ENCODE data around the gene GABRD. TPM values are rescaled to one million over a fixed set of nuclear protein-coding genes. Genes with fewer than 3 reads are reported as not detected.

GABRD gene
- polyA plus RNA-seq, 1 experiment, result not detected

DNA sequence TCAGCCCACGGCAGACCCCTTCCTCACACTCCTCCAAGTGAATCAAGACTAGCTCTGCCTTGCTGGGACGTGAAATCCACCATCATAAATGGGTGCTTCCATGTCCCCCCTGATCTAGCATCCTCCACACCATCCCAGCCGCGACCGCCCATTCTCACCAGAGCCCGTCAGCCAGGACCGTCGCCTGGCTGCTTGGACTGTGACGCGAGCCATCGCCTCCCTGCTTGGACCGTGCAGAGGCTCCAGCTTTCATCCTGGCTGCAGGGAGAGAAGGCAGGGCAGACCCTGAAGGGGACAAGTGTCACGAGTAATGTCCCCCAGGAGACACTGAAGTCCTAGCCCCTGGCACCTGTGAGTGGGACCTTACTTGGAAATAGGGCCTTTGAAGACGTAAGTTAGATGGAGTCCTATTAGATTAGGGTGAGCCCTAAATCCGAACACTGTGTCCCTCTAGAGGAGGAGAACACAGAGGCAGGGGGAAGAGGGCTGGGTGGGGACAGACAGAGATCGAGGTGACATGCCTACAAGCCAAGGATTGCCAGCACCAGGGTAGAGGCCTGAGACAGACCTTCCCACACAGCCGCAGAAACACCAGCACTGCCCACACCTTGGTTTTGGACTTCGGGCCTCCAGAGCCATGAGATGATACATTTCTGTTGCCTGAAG is 18.3 kb downstream of the GABRD start:
- DNase-seq (ENCODE audit: low read depth), result no peak
- H3K4me3 ChIP-seq (ENCODE audit: low read depth, low read length), result no peak overlapping the region
- ChIA-PET CTCF (no interaction called here), POLR2A (no interaction called here)
- H3K36me3 ChIP-seq (ENCODE audit: control insufficient read depth, insufficient read depth, low read length), result no peaks in the 10 kb centered on the region
- TF ChIP-seq, protein P1, sequence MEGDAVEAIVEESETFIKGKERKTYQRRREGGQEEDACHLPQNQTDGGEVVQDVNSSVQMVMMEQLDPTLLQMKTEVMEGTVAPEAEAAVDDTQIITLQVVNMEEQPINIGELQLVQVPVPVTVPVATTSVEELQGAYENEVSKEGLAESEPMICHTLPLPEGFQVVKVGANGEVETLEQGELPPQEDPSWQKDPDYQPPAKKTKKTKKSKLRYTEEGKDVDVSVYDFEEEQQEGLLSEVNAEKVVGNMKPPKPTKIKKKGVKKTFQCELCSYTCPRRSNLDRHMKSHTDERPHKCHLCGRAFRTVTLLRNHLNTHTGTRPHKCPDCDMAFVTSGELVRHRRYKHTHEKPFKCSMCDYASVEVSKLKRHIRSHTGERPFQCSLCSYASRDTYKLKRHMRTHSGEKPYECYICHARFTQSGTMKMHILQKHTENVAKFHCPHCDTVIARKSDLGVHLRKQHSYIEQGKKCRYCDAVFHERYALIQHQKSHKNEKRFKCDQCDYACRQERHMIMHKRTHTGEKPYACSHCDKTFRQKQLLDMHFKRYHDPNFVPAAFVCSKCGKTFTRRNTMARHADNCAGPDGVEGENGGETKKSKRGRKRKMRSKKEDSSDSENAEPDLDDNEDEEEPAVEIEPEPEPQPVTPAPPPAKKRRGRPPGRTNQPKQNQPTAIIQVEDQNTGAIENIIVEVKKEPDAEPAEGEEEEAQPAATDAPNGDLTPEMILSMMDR (IDR thresholded peaks at IDR 0.05; ENCODE audit: insufficient read depth, low read depth, low read length), result no peak
- peaks cover 6% of the 10 kb centered on the region for H3K27me3 ChIP-seq (ENCODE audit: control insufficient read depth, insufficient read depth, low read length)

DNA sequence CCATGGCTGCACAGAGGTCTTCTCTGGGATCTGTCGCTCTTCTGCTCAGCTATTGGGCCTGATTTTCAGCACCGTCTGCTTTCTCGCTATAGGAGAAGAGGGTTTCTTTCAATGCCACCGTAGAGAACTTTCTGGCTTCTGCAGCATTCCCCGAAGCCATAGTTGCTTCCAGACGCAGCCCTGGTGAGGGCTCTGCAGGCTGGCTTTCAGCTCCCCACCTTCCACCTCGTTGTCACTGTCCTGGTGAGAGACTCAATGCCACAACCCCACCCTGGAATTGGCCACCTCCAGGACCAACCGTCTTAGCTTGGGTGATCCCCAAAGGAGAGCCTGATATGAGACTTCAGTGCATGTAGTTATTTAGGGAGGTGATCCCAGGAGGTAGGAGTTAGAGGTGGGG is 19.1 kb downstream of the GABRD start:
- DNase-seq (ENCODE audit: low read depth), result no peak
- H3K27me3 ChIP-seq (ENCODE audit: control insufficient read depth, insufficient read depth, low read length), result peaks cover 4% of the 10 kb centered on the region
- ChIA-PET POLR2A (no interaction called here), CTCF (no interaction called here)
- no peaks in the 10 kb centered on the region for H3K36me3 ChIP-seq (ENCODE audit: control insufficient read depth, insufficient read depth, low read length)
- H3K4me3 ChIP-seq (ENCODE audit: low read depth, low read length), result no peak overlapping the region
- TF ChIP-seq, protein P1 (IDR thresholded peaks at IDR 0.05; ENCODE audit: insufficient read depth, low read depth, low read length), result no peak

DNA sequence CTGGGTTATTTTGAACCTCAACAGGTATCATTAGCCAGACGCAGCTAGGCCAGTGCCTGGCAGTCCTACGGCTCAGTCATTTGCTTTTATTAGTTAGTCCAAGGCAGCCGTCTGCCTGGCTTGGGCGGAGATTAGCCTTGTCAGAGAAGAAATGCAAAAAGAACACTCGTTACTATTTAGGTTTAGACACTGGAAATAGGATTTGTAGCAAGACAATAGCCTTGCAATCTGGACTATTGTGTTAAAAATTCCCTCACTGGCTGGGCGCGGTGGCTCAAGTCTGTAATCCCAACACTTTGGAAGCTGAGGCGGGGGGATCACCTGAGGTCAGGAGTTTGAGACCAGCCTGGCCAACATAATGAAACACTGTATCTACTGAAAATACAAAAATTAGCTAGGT is 20.1 kb downstream of the GABRD start:
- H3K4me3 ChIP-seq (ENCODE audit: low read depth, low read length), result no peak overlapping the region
- TF ChIP-seq, protein P1 (IDR thresholded peaks at IDR 0.05; ENCODE audit: insufficient read depth, low read depth, low read length), result no peak
- no peaks in the 10 kb centered on the region for H3K36me3 ChIP-seq (ENCODE audit: control insufficient read depth, insufficient read depth, low read length)
- H3K27me3 ChIP-seq (ENCODE audit: control insufficient read depth, insufficient read depth, low read length), result peaks cover 4% of the 10 kb centered on the region
- no peak for DNase-seq (ENCODE audit: low read depth)
- ChIA-PET CTCF (no interaction called here), POLR2A (no interaction called here)

DNA sequence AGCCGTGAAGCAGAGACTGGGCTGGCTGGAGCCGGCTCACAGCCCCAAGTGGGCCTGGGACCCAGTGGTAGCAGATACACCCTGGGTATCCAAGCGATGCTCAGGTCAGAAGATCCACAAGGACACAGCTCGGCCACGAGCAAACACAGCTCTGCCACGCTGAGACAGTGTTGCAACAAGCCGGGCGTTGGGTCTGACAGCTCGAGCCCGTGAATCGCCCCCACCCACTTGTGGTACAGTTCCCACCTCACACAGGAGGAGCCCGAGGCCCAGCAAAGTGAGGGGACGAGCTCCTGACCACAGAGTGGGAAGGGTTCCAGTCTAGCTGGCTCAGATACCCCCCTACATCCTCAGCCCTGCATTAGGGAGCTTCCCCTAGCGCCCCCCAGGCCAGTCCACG is 22.2 kb downstream of the GABRD start:
- POLR2A ChIA-PET, result no interaction called here
- DNase-seq (ENCODE audit: low read depth), result no peak
- TF ChIP-seq, protein P1 (IDR thresholded peaks at IDR 0.05; ENCODE audit: insufficient read depth, low read depth, low read length), result no peak
- CTCF ChIA-PET, result interaction anchor here (5.3 kb wide), 1 partner anchor 81 kb away, joined by 50 read pairs; no protein-coding TSS in a partner anchor
- Histone ChIP-seq H3K36me3 (ENCODE audit: control insufficient read depth, insufficient read depth, low read length) (no peaks in the 10 kb centered on the region), H3K4me3 (ENCODE audit: low read depth, low read length) (no peak overlapping the region), H3K27me3 (ENCODE audit: control insufficient read depth, insufficient read depth, low read length) (peaks cover 4% of the 10 kb centered on the region)

DNA sequence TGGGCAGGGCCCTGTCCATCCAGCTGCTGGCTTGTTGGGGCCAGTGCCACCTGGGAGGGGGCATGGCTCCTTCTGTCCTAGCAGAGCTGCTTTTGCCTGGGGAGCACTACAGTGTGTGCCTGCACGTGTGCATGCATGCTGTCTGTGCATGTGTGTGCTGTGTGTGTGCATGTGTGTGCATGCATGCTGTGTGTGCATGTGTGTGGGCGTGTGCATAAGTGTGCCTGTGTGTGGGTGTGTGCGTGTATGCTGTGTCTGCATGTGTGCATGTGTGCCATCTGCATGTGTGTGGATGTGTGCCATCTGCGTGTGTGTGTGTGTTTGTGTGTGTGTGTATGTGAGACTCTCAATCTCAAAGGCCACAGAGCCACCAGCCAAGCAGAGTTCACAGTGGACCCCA is 22.7 kb downstream of the GABRD start:
- Histone ChIP-seq H3K27me3 (ENCODE audit: control insufficient read depth, insufficient read depth, low read length) (peaks cover 4% of the 10 kb centered on the region), H3K36me3 (ENCODE audit: control insufficient read depth, insufficient read depth, low read length) (no peaks in the 10 kb centered on the region), H3K4me3 (ENCODE audit: low read depth, low read length) (no peak overlapping the region)
- DNase-seq (ENCODE audit: low read depth), result no peak
- ChIA-PET POLR2A (no interaction called here), CTCF (interaction anchor here (5.3 kb wide), 1 partner anchor 81 kb away, joined by 50 read pairs; no protein-coding TSS in a partner anchor)
- TF ChIP-seq, protein P1 (IDR thresholded peaks at IDR 0.05; ENCODE audit: insufficient read depth, low read depth, low read length), result no peak

Data from BJ (cell line).